ENCODE measurements around the gene ASGR2.
"Not testable (repeated sequence)": the region's sequence is repeated elsewhere in the genome, so short reads cannot be mapped to it uniquely, and the experiment has no call there.

Gene ASGR2

GRCh38 chr17:7097940-7098339 lies 16.7 kb downstream of the ASGR2 start:
- no peak for DNase-seq

GRCh38 chr17:7095625-7096024 lies 19.0 kb downstream of the ASGR2 start:
- DNase-seq = peak; percentile 82

GRCh38 chr17:7094652-7095019 lies 20.0 kb downstream of the ASGR2 start:
- no peak for DNase-seq

- not testable (repeated sequence) for DNase-seq
These were observed 23.2 kb downstream of the ASGR2 start for GRCh38 chr17:7091311-7092005.

GRCh38 chr17:7089570-7089969 lies 25.1 kb downstream of the ASGR2 start:
- DNase-seq = not testable (repeated sequence)

GRCh38 chr17:7088442-7088841 lies 26.2 kb downstream of the ASGR2 start:
- DNase-seq = not testable (repeated sequence)

GRCh38 chr17:7084088-7084487 lies 30.5 kb downstream of the ASGR2 start:
- DNase-seq = peak; percentile 51

GRCh38 chr17:7083592-7083991 lies 31.0 kb downstream of the ASGR2 start:
- no peak for DNase-seq

- DNase-seq = no peak
These were observed 33.1 kb downstream of the ASGR2 start for GRCh38 chr17:7081341-7082062.

GRCh38 chr17:7080456-7081041 lies 34.1 kb downstream of the ASGR2 start:
- DNase-seq = no peak

GRCh38 chr17:7079581-7080455 lies 34.8 kb downstream of the ASGR2 start, which contains the start of gene CLEC10A:
CLEC10A (minus strand) TSS chr17:7080251; CDS start chr17:7078812, 1,439 bp downstream.
- peak; percentile 80 for DNase-seq

- DNase-seq = no peak
These were observed 35.9 kb downstream of the ASGR2 start for GRCh38 chr17:7078711-7079110.

GRCh38 chr17:7077911-7078546 lies 36.6 kb downstream of the ASGR2 start:
- DNase-seq = no peak

GRCh38 chr17:7074931-7075330 lies 39.7 kb downstream of the ASGR2 start:
- DNase-seq = no peak

GRCh38 chr17:7072406-7072805 lies 42.2 kb downstream of the ASGR2 start:
- no peak for DNase-seq

- no peak for DNase-seq
These were observed 43.9 kb downstream of the ASGR2 start for GRCh38 chr17:7070712-7071111.

GRCh38 chr17:7068268-7068667 lies 46.4 kb downstream of the ASGR2 start:
- no peak for DNase-seq

GRCh38 chr17:7067198-7067597 lies 47.4 kb downstream of the ASGR2 start:
- no peak for DNase-seq

- DNase-seq = no peak
These were observed 50.4 kb downstream of the ASGR2 start for GRCh38 chr17:7064261-7064660.

GRCh38 chr17:7063518-7064094 lies 51.0 kb downstream of the ASGR2 start:
- no peak for DNase-seq

- peak; percentile 25 for DNase-seq
These were observed 54.3 kb downstream of the ASGR2 start for GRCh38 chr17:7060165-7060891.

All from inflammatory macrophage treated with lipopolysaccharide for 4 hours (primary cell).